Measurements from ENCODE around the gene ITPKC. TPM values are rescaled to one million over a fixed set of nuclear protein-coding genes. Genes with fewer than 3 reads are reported as not detected.

ITPKC gene
- total and polyA plus RNA-seq, 2 experiments from 2014 or later, result 5.3 to 12.6 TPM

DNA sequence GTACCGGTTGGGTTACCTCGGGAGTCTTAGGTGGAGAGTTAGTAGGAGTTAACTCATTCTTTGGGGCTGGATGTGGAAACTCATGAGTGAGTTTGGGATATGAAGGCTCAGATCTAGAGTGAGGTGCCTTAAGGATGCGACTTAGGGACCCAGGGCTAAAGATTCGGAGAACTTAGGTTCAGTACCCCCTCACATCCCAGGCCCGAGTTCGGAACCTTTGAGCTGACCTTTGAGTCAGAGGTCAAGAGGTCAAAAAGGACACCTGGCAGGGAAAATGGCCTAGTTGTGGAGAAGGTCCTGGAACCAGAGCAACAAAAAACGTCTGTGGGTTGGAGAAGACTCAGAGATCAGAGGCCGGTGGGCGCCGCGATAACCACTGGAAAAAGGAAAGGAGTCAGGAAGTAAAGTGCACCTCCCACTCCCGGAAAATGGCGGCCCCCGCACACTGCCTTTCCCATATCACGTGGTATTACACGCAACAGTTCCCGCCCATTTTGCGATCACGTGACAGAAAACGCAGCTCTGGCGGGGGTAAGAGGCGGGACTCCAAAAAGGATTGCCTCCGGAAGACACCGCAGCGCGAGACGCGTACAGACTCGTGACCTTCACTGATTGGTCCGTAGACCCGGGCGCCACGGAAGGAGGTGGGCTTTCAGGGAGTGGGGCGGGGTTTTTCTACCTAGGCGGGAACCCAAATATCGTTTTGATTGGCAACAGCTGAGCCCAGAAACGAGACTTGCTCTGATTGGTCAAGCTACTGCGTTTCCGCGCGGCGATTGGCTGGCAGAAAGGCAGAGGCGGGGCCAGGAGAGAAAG, 33.4 kb downstream of the ITPKC start, which contains the start of gene ACTMAP:
Gene ACTMAP, minus strand, starts transcription at position 420 of the 816 bp plus-strand sequence. CDS start 674 bp downstream, outside the sequence.
- Histone ChIP-seq H3K27me3 (ENCODE audit: insufficient read depth) (no peaks in the 10 kb centered on the region), H4K20me1 (replicated peaks; ENCODE audit: insufficient read depth) (peaks cover 18% of the 10 kb centered on the region), H3K4me2 (peak within 1 kb of the TSS; percentile 98), H3K4me3 (peak within 1 kb of the TSS; percentile 89), H2AFZ (no peak within 1 kb of the TSS), H3K27ac (ENCODE audit: low read depth) (peak within 1 kb of the TSS; percentile 98), H3K4me1 (ENCODE audit: insufficient read depth) (peaks cover 31% of the 10 kb centered on the region), H3K36me3 (ENCODE audit: insufficient read depth) (peaks cover 6% of the 10 kb centered on the region), H3F3A (replicated peaks; ENCODE audit: low read depth) (peaks cover 1% of the 10 kb centered on the region; the same call in 1 of the 2 replicates), H3K9me2 (ENCODE audit: insufficient read depth) (no peaks in the 10 kb centered on the region; the same call in 1 of the 2 replicates), H3K79me2 (replicated peaks; ENCODE audit: insufficient read depth) (peaks cover 47% of the 10 kb centered on the region)
- Mint-ChIP-seq H3K36me3 (ENCODE audit: low read depth) (peaks cover 46% of the 10 kb centered on the region), H3K27me3 (ENCODE audit: insufficient read depth, low read depth, poor library complexity) (peaks cover 30% of the 10 kb centered on the region), H3K27ac (peak within 1 kb of the TSS; percentile 99), H3K4me3 (peak within 1 kb of the TSS; percentile 98), H3K4me1 (peaks cover 32% of the 10 kb centered on the region), H3K9me3 (peaks cover 3% of the 10 kb centered on the region; the same call in 1 of the 3 replicates)
- ATAC-seq, result peak; percentile 85
- peak; percentile 100 for DNase-seq (ENCODE audit: low spot score)
- peak; percentile 53 for TF ChIP-seq POLR2AphosphoS5 (IDR thresholded peaks at IDR 0.05; ENCODE audit: low read depth)
- no peak for TF ChIP-seq NANOG (IDR thresholded peaks at IDR 0.05; ENCODE audit: borderline replicate concordance)
- no peak for TF ChIP-seq CTCF (conservative IDR thresholded peaks at IDR 0.05; ENCODE audit: low read depth in 2 of 2)
- no peak for TF ChIP-seq STAT1 (IDR thresholded peaks at IDR 0.05; ENCODE audit: unreplicated experiment)
- TF ChIP-seq, protein P1, sequence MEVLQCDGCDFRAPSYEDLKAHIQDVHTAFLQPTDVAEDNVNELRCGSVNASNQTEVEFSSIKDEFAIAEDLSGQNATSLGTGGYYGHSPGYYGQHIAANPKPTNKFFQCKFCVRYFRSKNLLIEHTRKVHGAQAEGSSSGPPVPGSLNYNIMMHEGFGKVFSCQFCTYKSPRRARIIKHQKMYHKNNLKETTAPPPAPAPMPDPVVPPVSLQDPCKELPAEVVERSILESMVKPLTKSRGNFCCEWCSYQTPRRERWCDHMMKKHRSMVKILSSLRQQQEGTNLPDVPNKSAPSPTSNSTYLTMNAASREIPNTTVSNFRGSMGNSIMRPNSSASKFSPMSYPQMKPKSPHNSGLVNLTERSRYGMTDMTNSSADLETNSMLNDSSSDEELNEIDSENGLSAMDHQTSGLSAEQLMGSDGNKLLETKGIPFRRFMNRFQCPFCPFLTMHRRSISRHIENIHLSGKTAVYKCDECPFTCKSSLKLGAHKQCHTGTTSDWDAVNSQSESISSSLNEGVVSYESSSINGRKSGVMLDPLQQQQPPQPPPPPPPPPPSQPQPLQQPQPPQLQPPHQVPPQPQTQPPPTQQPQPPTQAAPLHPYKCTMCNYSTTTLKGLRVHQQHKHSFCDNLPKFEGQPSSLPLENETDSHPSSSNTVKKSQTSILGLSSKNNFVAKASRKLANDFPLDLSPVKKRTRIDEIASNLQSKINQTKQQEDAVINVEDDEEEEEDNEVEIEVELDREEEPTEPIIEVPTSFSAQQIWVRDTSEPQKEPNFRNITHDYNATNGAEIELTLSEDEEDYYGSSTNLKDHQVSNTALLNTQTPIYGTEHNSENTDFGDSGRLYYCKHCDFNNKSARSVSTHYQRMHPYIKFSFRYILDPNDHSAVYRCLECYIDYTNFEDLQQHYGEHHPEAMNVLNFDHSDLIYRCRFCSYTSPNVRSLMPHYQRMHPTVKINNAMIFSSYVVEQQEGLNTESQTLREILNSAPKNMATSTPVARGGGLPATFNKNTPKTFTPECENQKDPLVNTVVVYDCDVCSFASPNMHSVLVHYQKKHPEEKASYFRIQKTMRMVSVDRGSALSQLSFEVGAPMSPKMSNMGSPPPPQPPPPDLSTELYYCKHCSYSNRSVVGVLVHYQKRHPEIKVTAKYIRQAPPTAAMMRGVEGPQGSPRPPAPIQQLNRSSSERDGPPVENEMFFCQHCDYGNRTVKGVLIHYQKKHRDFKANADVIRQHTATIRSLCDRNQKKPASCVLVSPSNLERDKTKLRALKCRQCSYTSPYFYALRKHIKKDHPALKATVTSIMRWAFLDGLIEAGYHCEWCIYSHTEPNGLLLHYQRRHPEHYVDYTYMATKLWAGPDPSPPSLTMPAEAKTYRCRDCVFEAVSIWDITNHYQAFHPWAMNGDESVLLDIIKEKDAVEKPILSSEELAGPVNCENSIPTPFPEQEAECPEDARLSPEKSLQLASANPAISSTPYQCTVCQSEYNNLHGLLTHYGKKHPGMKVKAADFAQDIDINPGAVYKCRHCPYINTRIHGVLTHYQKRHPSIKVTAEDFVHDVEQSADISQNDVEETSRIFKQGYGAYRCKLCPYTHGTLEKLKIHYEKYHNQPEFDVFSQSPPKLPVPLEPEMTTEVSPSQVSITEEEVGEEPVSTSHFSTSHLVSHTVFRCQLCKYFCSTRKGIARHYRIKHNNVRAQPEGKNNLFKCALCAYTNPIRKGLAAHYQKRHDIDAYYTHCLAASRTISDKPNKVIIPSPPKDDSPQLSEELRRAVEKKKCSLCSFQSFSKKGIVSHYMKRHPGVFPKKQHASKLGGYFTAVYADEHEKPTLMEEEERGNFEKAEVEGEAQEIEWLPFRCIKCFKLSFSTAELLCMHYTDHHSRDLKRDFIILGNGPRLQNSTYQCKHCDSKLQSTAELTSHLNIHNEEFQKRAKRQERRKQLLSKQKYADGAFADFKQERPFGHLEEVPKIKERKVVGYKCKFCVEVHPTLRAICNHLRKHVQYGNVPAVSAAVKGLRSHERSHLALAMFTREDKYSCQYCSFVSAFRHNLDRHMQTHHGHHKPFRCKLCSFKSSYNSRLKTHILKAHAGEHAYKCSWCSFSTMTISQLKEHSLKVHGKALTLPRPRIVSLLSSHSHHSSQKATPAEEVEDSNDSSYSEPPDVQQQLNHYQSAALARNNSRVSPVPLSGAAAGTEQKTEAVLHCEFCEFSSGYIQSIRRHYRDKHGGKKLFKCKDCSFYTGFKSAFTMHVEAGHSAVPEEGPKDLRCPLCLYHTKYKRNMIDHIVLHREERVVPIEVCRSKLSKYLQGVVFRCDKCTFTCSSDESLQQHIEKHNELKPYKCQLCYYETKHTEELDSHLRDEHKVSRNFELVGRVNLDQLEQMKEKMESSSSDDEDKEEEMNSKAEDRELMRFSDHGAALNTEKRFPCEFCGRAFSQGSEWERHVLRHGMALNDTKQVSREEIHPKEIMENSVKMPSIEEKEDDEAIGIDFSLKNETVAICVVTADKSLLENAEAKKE (CRISPR knock-in tag; IDR thresholded peaks at IDR 0.05), result no peak
- no peak for TF ChIP-seq EZH2 (IDR thresholded peaks at IDR 0.05; ENCODE audit: low read depth, unreplicated experiment)
- no peak for TF ChIP-seq EZH2phosphoT487 (IDR thresholded peaks at IDR 0.05; ENCODE audit: unreplicated experiment)
- no peak for TF ChIP-seq ZNF114 (CRISPR knock-in tag; IDR thresholded peaks at IDR 0.05)
- TF ChIP-seq JUNB (IDR thresholded peaks at IDR 0.05; ENCODE audit: unreplicated experiment), result no peak
- no peak for TF ChIP-seq ZNF331 (CRISPR knock-in tag; IDR thresholded peaks at IDR 0.05; ENCODE audit: low read depth)
- no peak for TF ChIP-seq REST (IDR thresholded peaks at IDR 0.05; ENCODE audit: unreplicated experiment)
- 0 out of 2 replicates have a peak, but pooled peaks have one; percentile 24 for TF ChIP-seq ETS1 (IDR thresholded peaks at IDR 0.05)
- peak; percentile 90 for TF ChIP-seq CREB1 (CRISPR knock-in tag; IDR thresholded peaks at IDR 0.05; ENCODE audit: low read depth)

Data from GM23338 (cell line).